Measurements from ENCODE around the gene KCNG2.

- TF ChIP-seq CTCF (IDR thresholded peaks at IDR 0.05; ENCODE audit: insufficient read depth, low read length, poor library complexity, severe bottlenecking) = no peak
- no peak for TF ChIP-seq EZH2phosphoT487 (conservative IDR thresholded peaks at IDR 0.05; ENCODE audit: low read length)
These were observed 101.3 kb downstream of the KCNG2 start for GRCh38 chr18:79898952-79899608.

Data from SU-DHL-6 (cell line).